Calu3 (cell line): ENCODE results near the gene UCN2. TPM values are rescaled to one million over a fixed set of nuclear protein-coding genes. Genes with fewer than 3 reads are reported as not detected.

Experiments
- BruUV-seq: library from RNA; stranded (reverse); fragments of 400-500 nt; replicated peaks from 2 replicates; lab custom pipeline; 2021; lab: Mats Ljungman, UMichigan
- CTCF ChIA-PET: fragments of 300-600 bp; sonication (Branson Sonifier 250); formaldehyde crosslinking; loops from one replicate; lab custom pipeline; 2022; ENCODE audit warnings: antibody characterized with exemption; lab: Charles Lee
- DNase-seq: peaks from one replicate; pipeline ENCODE4 v3.0.0; 2022
- H3K27ac Mint-ChIP-seq: one replicate; pipeline ENCODE4 v1.8.0; 2022; ENCODE audit warnings: mixed read lengths; ENCODE audit not compliant: unreplicated experiment
- H3K27me3 Mint-ChIP-seq: one replicate; pipeline ENCODE4 v1.8.0; 2022; ENCODE audit warnings: mixed read lengths; ENCODE audit not compliant: unreplicated experiment
- H3K36me3 Mint-ChIP-seq: one replicate; pipeline ENCODE4 v1.8.0; 2022; ENCODE audit warnings: mild to moderate bottlenecking, moderate library complexity, mixed read lengths; ENCODE audit not compliant: insufficient read depth, unreplicated experiment
- H3K4me1 Mint-ChIP-seq: one replicate; pipeline ENCODE4 v1.8.0; 2022; ENCODE audit warnings: mild to moderate bottlenecking, low read depth, mixed read lengths; ENCODE audit not compliant: unreplicated experiment
- H3K4me3 Mint-ChIP-seq: one replicate; pipeline ENCODE4 v1.8.0; 2022; ENCODE audit warnings: mild to moderate bottlenecking, low read depth, moderate library complexity, mixed read lengths; ENCODE audit not compliant: unreplicated experiment
- H3K9me3 Mint-ChIP-seq: one replicate; pipeline ENCODE4 v1.8.0; 2022; ENCODE audit warnings: low read depth, mixed read lengths; ENCODE audit not compliant: unreplicated experiment
- CTCF ChIP-seq: fragments of 200-600 bp; IDR thresholded peaks from one replicate; pipeline ENCODE4 v1.8.0; 2022; ENCODE audit warnings: antibody characterized with exemption; ENCODE audit not compliant: unreplicated experiment
- intact Hi-C: fragments of 100-400 bp; cut with micrococcal nuclease; formaldehyde crosslinking; loops from one replicate; pipeline ENCODE4 v1.10.0; 2022; ENCODE audit not compliant: unreplicated experiment
- total RNA-seq: library from RNA; stranded (reverse); gene quantifications from 2 replicates; pipeline ENCODE4 v1.2.3, GENCODE V29; 2022

Gene UCN2
- total RNA-seq, 1 experiment from 2014 or later = 0.94 TPM

- no peaks in the 10 kb centered on the region for H3K9me3 Mint-ChIP-seq
- no peak overlapping the region for H3K27ac Mint-ChIP-seq
- peaks cover 30% of the 10 kb centered on the region for H3K4me1 Mint-ChIP-seq
- H3K36me3 Mint-ChIP-seq = peaks cover 5% of the 10 kb centered on the region
- DNase-seq = no peak
- no peak overlapping the region for H3K4me3 Mint-ChIP-seq
- no TSS peak for BruUV-seq
- TF ChIP-seq CTCF = no peak
- no peaks in the 10 kb centered on the region for H3K27me3 Mint-ChIP-seq
- CTCF ChIA-PET = interaction anchor here (0.7 kb wide), 2 partner anchors 312 to 1504 kb away, joined by 8 read pairs; no protein-coding TSS in a partner anchor
- intact Hi-C loops = no loop called here
Observed at GRCh38 chr3:48567500-48567899, 3.9 kb upstream of the UCN2 start.

- Mint-ChIP-seq H3K4me1 (peaks cover 30% of the 10 kb centered on the region), H3K27ac (no peak overlapping the region), H3K4me3 (no peak overlapping the region), H3K9me3 (no peaks in the 10 kb centered on the region), H3K27me3 (no peaks in the 10 kb centered on the region), H3K36me3 (peaks cover 5% of the 10 kb centered on the region)
- intact Hi-C loops = no loop called here
- BruUV-seq = no TSS peak
- TF ChIP-seq CTCF = no peak
- CTCF ChIA-PET = interaction anchor here (0.7 kb wide), 2 partner anchors 312 to 1504 kb away, joined by 8 read pairs; no protein-coding TSS in a partner anchor
- no peak for DNase-seq
Observed at GRCh38 chr3:48567090-48567489, 3.5 kb upstream of the UCN2 start.

- no peak overlapping the region for H3K27ac Mint-ChIP-seq
- peaks cover 5% of the 10 kb centered on the region for H3K36me3 Mint-ChIP-seq
- H3K9me3 Mint-ChIP-seq = no peaks in the 10 kb centered on the region
- no peak overlapping the region for H3K4me3 Mint-ChIP-seq
- CTCF ChIA-PET = interaction anchor here (0.7 kb wide), 1 partner anchor 378 kb away, joined by 6 read pairs; no protein-coding TSS in a partner anchor
- H3K4me1 Mint-ChIP-seq = peaks cover 30% of the 10 kb centered on the region
- TF ChIP-seq CTCF = no peak
- H3K27me3 Mint-ChIP-seq = no peaks in the 10 kb centered on the region
- intact Hi-C loops = no loop called here
- BruUV-seq = no TSS peak
- DNase-seq = no peak
Observed at GRCh38 chr3:48566401-48566760, 2.8 kb upstream of the UCN2 start.

GRCh38 chr3:48565591-48566400 lies 2.2 kb upstream of the UCN2 start:
- H3K9me3 Mint-ChIP-seq = no peaks in the 10 kb centered on the region
- TF ChIP-seq CTCF = no peak
- DNase-seq = peak; percentile 13
- no peak overlapping the region for H3K27ac Mint-ChIP-seq
- H3K27me3 Mint-ChIP-seq = no peaks in the 10 kb centered on the region
- no TSS peak for BruUV-seq
- H3K4me1 Mint-ChIP-seq = peaks cover 30% of the 10 kb centered on the region
- CTCF ChIA-PET = no interaction called here
- no peak overlapping the region for H3K4me3 Mint-ChIP-seq
- peaks cover 5% of the 10 kb centered on the region for H3K36me3 Mint-ChIP-seq
- intact Hi-C loops = no loop called here
